B cell (primary cell): Measurements from ENCODE around the gene ADRA2C. TPM values are rescaled to one million over a fixed set of nuclear protein-coding genes. Genes with fewer than 3 reads are reported as not detected.

Source experiments
- ATAC-seq: fragments of 200-7000 bp; cut with Tn5 transposase; one replicate; pipeline ENCODE4 v1.10.0; 2021; ENCODE audit warnings: low read depth, mild to moderate bottlenecking, moderate number of reproducible peaks, moderate library complexity
- CTCF ChIA-PET: fragments of 350-600 bp; sonication (Branson Sonifier 250); formaldehyde crosslinking; loops from one replicate; lab custom pipeline; 2021; ENCODE audit warnings: antibody characterized with exemption, inconsistent platforms; lab: Charles Lee
- POLR2A ChIA-PET: fragments of 350-600 bp; sonication (Branson Sonifier 250); formaldehyde crosslinking; loops from one replicate; lab custom pipeline; 2021; ENCODE audit warnings: antibody characterized with exemption; lab: Charles Lee
- DNase-seq: peaks from one replicate; pipeline ENCODE4 v3.0.0; 2013
- H2AFZ ChIP-seq: 2 replicates; pipeline ENCODE4 v1.6.1; 2012; ENCODE audit warnings: mild to moderate bottlenecking, low read depth, low read length; ENCODE audit not compliant: insufficient read depth, poor library complexity, severe bottlenecking
- H3K27ac ChIP-seq, 2 donors: 1 replicate in 1 of 2; 2 replicates in 1 of 2; pipeline ENCODE4 v1.5.1; 2012 to 2013; ENCODE audit warnings: low read length in 2 of 2, mild to moderate bottlenecking in 2 of 2, moderate library complexity in 1 of 2
- H3K27me3 ChIP-seq, 4 experiments: fragments of 200-600 bp in 1 of 4; sonication (generic) in 1 of 4; replicated peaks in 1 of 4; 1 replicate in 2 of 4; 2 replicates in 2 of 4; pipeline versions ENCODE4 v1.6.1 to v1.7.0; 2013 to 2016; ENCODE audit warnings: low read length in 3 of 4, mild to moderate bottlenecking in 2 of 4, mixed read lengths in 1 of 4, moderate library complexity in 1 of 4; ENCODE audit not compliant: insufficient read depth in 4 of 4, control insufficient read depth in 3 of 4; ENCODE audit errors: control extremely low read depth in 1 of 4
- H3K36me3 ChIP-seq, 2 experiments: replicated peaks in 1 of 2; 1 replicate in 1 of 2; 2 replicates in 1 of 2; pipeline versions ENCODE4 v1.6.1 to v1.7.1; 2013; ENCODE audit warnings: low read length in 1 of 2; ENCODE audit not compliant: insufficient read depth in 2 of 2, control insufficient read depth in 1 of 2; ENCODE audit errors: control extremely low read depth in 1 of 2, extremely low read depth in 1 of 2
- H3K4me1 ChIP-seq, 2 donors: fragments of 200-600 bp in 1 of 2; sonication (generic) in 1 of 2; 1 replicate in 1 of 2; 2 replicates in 1 of 2; pipeline versions ENCODE4 v1.5.1 to v1.6.1; 2013 to 2017; ENCODE audit warnings: low read length in 2 of 2; ENCODE audit not compliant: control insufficient read depth in 2 of 2, insufficient read depth in 2 of 2
- H3K4me2 ChIP-seq: replicated peaks from 2 replicates; pipeline ENCODE3; 2012; ENCODE audit warnings: mild to moderate bottlenecking, low read depth, low read length; ENCODE audit not compliant: poor library complexity, severe bottlenecking
- H3K4me3 ChIP-seq, 5 experiments: fragments of 200-600 bp in 1 of 5; sonication (generic) in 1 of 5; 1 replicate in 3 of 5; 2 replicates in 2 of 5; pipeline versions ENCODE4 v1.5.1 to v1.7.0; 2011 to 2016; ENCODE audit warnings: low read length in 4 of 5, mild to moderate bottlenecking in 4 of 5, low read depth in 2 of 5, control low read depth in 1 of 5, moderate library complexity in 1 of 5; ENCODE audit not compliant: insufficient read depth in 1 of 5; ENCODE audit errors: control extremely low read depth in 1 of 5, extremely low read depth in 1 of 5
- H3K79me2 ChIP-seq: fragments of 200-600 bp; sonication (generic); one replicate; pipeline ENCODE4 v1.6.0; 2016; ENCODE audit warnings: low read length; ENCODE audit not compliant: control insufficient read depth, insufficient read depth
- H3K9ac ChIP-seq: fragments of 200-600 bp; sonication (generic); 2 replicates; pipeline ENCODE4 v1.6.1; 2017; ENCODE audit warnings: mild to moderate bottlenecking, low read length, moderate library complexity
- H3K9me3 ChIP-seq, 3 donors: one replicate each; pipeline versions ENCODE4 v1.6.1 to v1.7.1; 2013; ENCODE audit warnings: low read length in 2 of 3; ENCODE audit not compliant: control insufficient read depth in 2 of 3, insufficient read depth in 1 of 3; ENCODE audit errors: control extremely low read depth in 1 of 3
- H4K20me1 ChIP-seq: 2 replicates; pipeline ENCODE4 v1.6.0; 2012; ENCODE audit warnings: mild to moderate bottlenecking, low read length; ENCODE audit not compliant: insufficient read depth, control insufficient read depth, poor library complexity, severe bottlenecking
- H3K27ac Mint-ChIP-seq: one replicate; pipeline ENCODE4 v1.8.0; 2021; ENCODE audit warnings: mixed read lengths
- H3K27me3 Mint-ChIP-seq: one replicate; pipeline ENCODE4 v1.8.0; 2021; ENCODE audit warnings: mixed read lengths
- H3K4me1 Mint-ChIP-seq: one replicate; pipeline ENCODE4 v1.8.0; 2021; ENCODE audit warnings: mixed read lengths
- H3K4me3 Mint-ChIP-seq: one replicate; pipeline ENCODE4 v1.8.0; 2021; ENCODE audit warnings: mixed read lengths
- H3K9me3 Mint-ChIP-seq: one replicate; pipeline ENCODE4 v1.8.0; 2022; ENCODE audit warnings: mixed read lengths; ENCODE audit not compliant: insufficient read depth
- CTCF ChIP-seq: fragments of 200-600 bp; IDR thresholded peaks from one replicate; pipeline ENCODE4 v1.8.0; 2022; ENCODE audit warnings: antibody characterized with exemption, mild to moderate bottlenecking
- EZH2 ChIP-seq: IDR thresholded peaks from 2 replicates; pipeline ENCODE4 v1.6.1; 2012; ENCODE audit warnings: borderline replicate concordance, low read depth, mild to moderate bottlenecking, moderate library complexity, low read length; ENCODE audit not compliant: insufficient read depth, poor library complexity, severe bottlenecking
- WGBS: methylation state at CpG from one replicate; pipeline ENCODE4 v1.1.5; 2013; ENCODE audit warnings: missing lambda C conversion rate; ENCODE audit not compliant: insufficient coverage; 5-methylcytosine and 5-hydroxymethylcytosine counted together
- intact Hi-C: fragments of 100-400 bp; cut with micrococcal nuclease; formaldehyde crosslinking; loops from one replicate; pipeline ENCODE4 v1.10.0; 2022
- polyA plus RNA-seq: library from polyadenylated mRNA; depleted of rRNA; stranded (reverse); fragments of >200 nt; gene quantifications from 2 replicates; pipeline ENCODE4 v1.2.3, GENCODE V29; 2012
- total RNA-seq, 2 donors: library from RNA; stranded (reverse); fragments of 120-200 nt in 1 of 2; gene quantifications; 1 replicate in 1 of 2; 2 replicates in 1 of 2; pipeline versions ENCODE4 v1.2.3 to v1.2.4, GENCODE V29; 2013 to 2022

The ADRA2C gene
- total and polyA plus RNA-seq, 2 donors (not counting 1 experiment from before 2014, with no cell fraction given), result not detected

GRCh38 chr4:3810111-3810680 is 44.0 kb downstream of the ADRA2C start:
- H3K9me3 Mint-ChIP-seq, result no peaks in the 10 kb centered on the region
- Histone ChIP-seq H3K9me3 (peaks cover 0 to 4% (median 0%) of the 10 kb centered on the region in 3 donors), H3K36me3 (no peaks in the 10 kb centered on the region), H3K27me3 (no peaks in the 10 kb centered on the region), H3K4me3 (no peak overlapping the region), H3K9ac (no peak overlapping the region), H3K4me1 (no peaks in the 10 kb centered on the region), H3K27ac (no peak overlapping the region), H2AFZ (no peak overlapping the region), H4K20me1 (no peaks in the 10 kb centered on the region), H3K79me2 (no peaks in the 10 kb centered on the region), H3K4me2 (no peak overlapping the region)
- WGBS, result 91% methylated on average over 14 of the region's 15 CpGs
- ATAC-seq, result no peak
- peaks cover 20% of the 10 kb centered on the region for H3K27me3 Mint-ChIP-seq
- no peak overlapping the region for H3K27ac Mint-ChIP-seq
- DNase-seq, result no peak
- intact Hi-C loops, result no loop called here
- no peaks in the 10 kb centered on the region for H3K4me1 Mint-ChIP-seq
- CTCF ChIA-PET, result no interaction called here
- TF ChIP-seq EZH2 (no peak), CTCF (no peak)
- POLR2A ChIA-PET, result no interaction called here
- H3K4me3 Mint-ChIP-seq, result no peak overlapping the region

GRCh38 chr4:3810796-3811485 is 44.8 kb downstream of the ADRA2C start:
- Histone ChIP-seq H3K4me3 (no peak overlapping the region), H3K9ac (no peak overlapping the region)

More at GRCh38 chr4:3810796-3811485, 44.8 kb downstream of the ADRA2C start:
- WGBS, result 95% methylated on average over 19 of the region's 20 CpGs
- H3K9me3 ChIP-seq, result peaks cover 0 to 5% (median 0%) of the 10 kb centered on the region in 3 donors
- intact Hi-C loops, result no loop called here
- H2AFZ ChIP-seq, result no peak overlapping the region
- Mint-ChIP-seq H3K9me3 (no peaks in the 10 kb centered on the region), H3K4me1 (no peaks in the 10 kb centered on the region), H3K27me3 (peaks cover 20% of the 10 kb centered on the region), H3K27ac (no peak overlapping the region), H3K4me3 (no peak overlapping the region)
- no peak overlapping the region for H3K4me2 ChIP-seq
- ATAC-seq, result no peak
- no peaks in the 10 kb centered on the region for H3K79me2 ChIP-seq
- DNase-seq, result no peak
- no peaks in the 10 kb centered on the region for H3K4me1 ChIP-seq
- no peaks in the 10 kb centered on the region for H3K27me3 ChIP-seq
- TF ChIP-seq CTCF (no peak), EZH2 (no peak)
- ChIA-PET CTCF (no interaction called here), POLR2A (no interaction called here)
- H4K20me1 ChIP-seq, result no peaks in the 10 kb centered on the region
- H3K36me3 ChIP-seq, result no peaks in the 10 kb centered on the region
- no peak overlapping the region for H3K27ac ChIP-seq
